HCT116 (cell line): Measurements from ENCODE around the gene FAM219A. TPM values are rescaled to one million over a fixed set of nuclear protein-coding genes. Genes with fewer than 3 reads are reported as not detected.

Experiments
- ATAC-seq: fragments of 200-7000 bp; cut with Tn5 transposase; 2 replicates; pipeline ENCODE4 v1.9.1; 2020; ENCODE audit warnings: mild to moderate bottlenecking, moderate library complexity
- BruUV-seq: library from RNA; stranded (reverse); fragments of 400-500 nt; replicated peaks from 2 replicates; lab custom pipeline; 2021; lab: Mats Ljungman, UMichigan
- CTCF ChIA-PET: fragments of 300-600 bp; sonication (Branson Sonifier 250); formaldehyde crosslinking; loops from one replicate; lab custom pipeline; 2021; ENCODE audit warnings: antibody characterized with exemption; lab: Charles Lee
- POLR2A ChIA-PET: fragments of 300-600, 350-600 bp; sonication (Branson Sonifier 250); formaldehyde crosslinking; loops from one replicate; lab custom pipeline; 2021; ENCODE audit warnings: antibody characterized with exemption; lab: Charles Lee
- RAD21 ChIA-PET, 2 experiments: fragments of 300-600 bp; sonication (Branson Sonifier 250); formaldehyde crosslinking; loops; one replicate each; lab custom pipeline; 2023; ENCODE audit warnings: low total read pairs in 2 of 2; ENCODE audit not compliant: uncharacterized antibody in 2 of 2, unreplicated experiment in 2 of 2, low non-redundant PET in 1 of 2; lab: Charles Lee
- DNase-seq: peaks from one replicate; pipeline ENCODE4 v3.0.0-alpha.2; 2010; ENCODE audit warnings: low read depth, low spot score
- H2AFZ ChIP-seq: fragments of 200-600 bp; shearing (Covaris generic), sonication (generic); 2 replicates; pipeline ENCODE4 v1.6.1; 2017; ENCODE audit warnings: low read depth, mixed run types, mixed read lengths, antibody characterized with exemption, low read length; ENCODE audit not compliant: poor library complexity, severe bottlenecking
- H3K27ac ChIP-seq: 2 replicates; pipeline ENCODE4 v1.5.1; 2012; ENCODE audit warnings: low read depth, low read length
- H3K27me3 ChIP-seq: fragments of 200-600 bp; sonication (generic); 2 replicates; pipeline ENCODE4 v1.6.1; 2016; ENCODE audit warnings: mixed run types, low read length, mixed read lengths; ENCODE audit not compliant: insufficient read depth
- H3K36me3 ChIP-seq, 2 experiments: fragments of 200-500 bp in 1 of 2; fragments of 200-600 bp in 1 of 2; sonication (Bioruptor generic) in 1 of 2; sonication (generic) in 1 of 2; 2 replicates each; pipeline versions ENCODE4 v1.5.1 to v1.6.1; 2014 to 2016; ENCODE audit warnings: low read length in 2 of 2, inconsistent platforms in 1 of 2, mixed read lengths in 1 of 2, mixed run types in 1 of 2; ENCODE audit not compliant: insufficient read depth in 2 of 2, control insufficient read depth in 1 of 2
- H3K4me1 ChIP-seq, 2 experiments: fragments of 200-600 bp in 1 of 2; sonication (generic) in 1 of 2; 2 replicates each; pipeline versions ENCODE4 v1.5.1 to v1.6.1; 2012 to 2017; ENCODE audit warnings: low read length in 2 of 2, inconsistent platforms in 1 of 2, mild to moderate bottlenecking in 1 of 2, mixed read lengths in 1 of 2, mixed run types in 1 of 2, moderate library complexity in 1 of 2; ENCODE audit not compliant: insufficient read depth in 2 of 2, control insufficient read depth in 1 of 2
- H3K4me2 ChIP-seq: fragments of 200-600 bp; sonication (generic); 2 replicates; pipeline ENCODE4 v1.6.1; 2017; ENCODE audit warnings: mixed run types, low read length, mixed read lengths
- H3K4me3 ChIP-seq, 2 experiments: fragments of 200-600 bp in 1 of 2; sonication (generic) in 1 of 2; replicated peaks in 1 of 2; 2 replicates each; pipeline ENCODE4 v1.5.1; 2011 to 2016; ENCODE audit warnings: low read length in 2 of 2, control low read depth in 1 of 2, low read depth in 1 of 2, mild to moderate bottlenecking in 1 of 2, mixed read lengths in 1 of 2, mixed run types in 1 of 2
- H3K79me2 ChIP-seq: fragments of 200-600 bp; sonication (generic); 2 replicates; pipeline ENCODE4 v1.6.1; 2017; ENCODE audit warnings: mild to moderate bottlenecking, mixed run types, low read length, moderate library complexity, mixed read lengths; ENCODE audit not compliant: insufficient read depth
- H3K9ac ChIP-seq: fragments of 200-600 bp; sonication (generic); 2 replicates; pipeline ENCODE4 v1.6.1; 2016; ENCODE audit warnings: low read length, mixed read lengths
- H3K9me2 ChIP-seq: fragments of 200-600 bp; sonication (generic), shearing (Covaris generic); 2 replicates; pipeline ENCODE4 v1.6.1; 2017; ENCODE audit warnings: mixed run types, mild to moderate bottlenecking, moderate library complexity; ENCODE audit not compliant: insufficient read depth
- H3K9me3 ChIP-seq, 2 experiments: fragments of 200-500 bp in 1 of 2; fragments of 200-600 bp in 1 of 2; sonication (Bioruptor generic) in 1 of 2; sonication (generic) in 1 of 2; 2 replicates each; pipeline ENCODE4 v1.6.1; 2014 to 2017; ENCODE audit warnings: low read length in 2 of 2, mixed read lengths in 2 of 2, inconsistent platforms in 1 of 2, low read depth in 1 of 2, mild to moderate bottlenecking in 1 of 2, mixed run types in 1 of 2, moderate library complexity in 1 of 2; ENCODE audit not compliant: control insufficient read depth in 1 of 2, insufficient read depth in 1 of 2
- H4K20me1 ChIP-seq: fragments of 200-600 bp; sonication (generic), shearing (Covaris generic); 2 replicates; pipeline ENCODE4 v1.6.1; 2017; ENCODE audit warnings: mixed run types, mild to moderate bottlenecking, moderate library complexity; ENCODE audit not compliant: insufficient read depth
- CBX3 ChIP-seq: IDR thresholded peaks from 2 replicates; pipeline ENCODE4 v1.6.1; 2012; ENCODE audit warnings: low read depth
- CEBPB ChIP-seq: IDR thresholded peaks from 2 replicates; pipeline ENCODE4 v1.6.1; 2012; ENCODE audit warnings: low read depth
- ELF1 ChIP-seq: IDR thresholded peaks from 2 replicates; pipeline ENCODE4 v1.6.1; 2012; ENCODE audit warnings: low read depth, borderline replicate concordance
- EZH2 ChIP-seq: fragments of 200-600 bp; sonication (generic); IDR thresholded peaks from 2 replicates; pipeline ENCODE4 v1.6.1; 2017; ENCODE audit warnings: antibody characterized with exemption, mixed run types
- POLR2A ChIP-seq: IDR thresholded peaks from 2 replicates; pipeline ENCODE4 v1.7.0; 2011; ENCODE audit warnings: borderline replicate concordance; ENCODE audit not compliant: insufficient read depth, insufficient read length; ENCODE audit errors: extremely low read depth
- RAD21 ChIP-seq: IDR thresholded peaks from 2 replicates; pipeline ENCODE4 v1.6.1; 2012; ENCODE audit warnings: low read depth, mild to moderate bottlenecking
- SP1 ChIP-seq: IDR thresholded peaks from 2 replicates; pipeline ENCODE4 v1.6.1; 2012; ENCODE audit warnings: low read depth
- YY1 ChIP-seq: IDR thresholded peaks from 2 replicates; pipeline ENCODE4 v1.6.1; 2011; ENCODE audit warnings: low read length, low read depth, moderate library complexity, mild to moderate bottlenecking; ENCODE audit not compliant: insufficient replicate concordance; ENCODE audit errors: extremely low read depth
- ZNF274 ChIP-seq: fragments of 200-500 bp; sonication (Bioruptor generic); IDR thresholded peaks from 2 replicates; pipeline ENCODE4 v1.6.1; 2014; ENCODE audit warnings: mild to moderate bottlenecking, low read depth, low read length, inconsistent platforms
- intact Hi-C: fragments of 100-400 bp; cut with micrococcal nuclease; formaldehyde crosslinking; loops from 2 replicates; pipeline ENCODE4 v1.10.0; 2022
- total RNA-seq: library from RNA; stranded (reverse); gene quantifications from one replicate; pipeline ENCODE4 v1.2.1, GENCODE V29; 2021; ENCODE audit not compliant: unreplicated experiment
- TF ChIP-seq, protein P1 (sequence below): IDR thresholded peaks from 2 replicates; pipeline ENCODE4 v1.6.1; 2011; ENCODE audit warnings: mild to moderate bottlenecking, low read length, moderate library complexity; ENCODE audit not compliant: insufficient replicate concordance; ENCODE audit errors: extremely low read depth
- TF ChIP-seq, protein P2 (sequence below): IDR thresholded peaks from 2 replicates; pipeline ENCODE4 v1.6.1; 2012; ENCODE audit warnings: low read depth

FAM219A gene
- total RNA-seq, 1 experiment from 2014 or later, result 13.4 TPM

DNA sequence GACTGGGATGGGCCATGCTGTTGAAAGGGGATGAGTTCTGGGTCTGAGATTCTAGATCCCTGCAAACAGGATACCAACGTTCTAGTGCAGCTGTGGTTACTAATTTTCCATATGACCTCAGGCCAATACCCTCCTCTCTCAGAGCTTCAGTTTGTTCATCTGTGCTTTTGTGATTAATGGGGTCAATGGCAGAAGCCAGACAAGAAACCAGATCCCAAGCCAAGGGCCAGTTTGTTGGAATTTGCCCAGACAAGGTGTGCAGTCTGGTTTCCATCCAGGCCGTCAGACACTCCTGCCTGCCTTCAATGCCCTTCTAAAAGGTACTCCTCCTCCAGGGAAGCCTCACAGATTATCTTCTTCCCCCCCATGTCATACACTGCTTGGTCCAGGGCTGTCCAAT lies 93.1 kb downstream of the FAM219A start:
- H2AFZ ChIP-seq, result no peak overlapping the region
- no peaks in the 10 kb centered on the region for H3K9me2 ChIP-seq
- H3K4me2 ChIP-seq, result no peak overlapping the region
- RAD21 ChIA-PET, result no interaction called here
- CTCF ChIA-PET, result no interaction called here
- no peaks in the 10 kb centered on the region for H3K9me3 ChIP-seq
- no peak overlapping the region for H3K27ac ChIP-seq
- H4K20me1 ChIP-seq, result no peaks in the 10 kb centered on the region
- no TSS peak for BruUV-seq
- H3K9ac ChIP-seq, result no peak overlapping the region
- ATAC-seq (no peak), DNase-seq (no peak)
- H3K4me3 ChIP-seq, result no peak overlapping the region
- no peaks in the 10 kb centered on the region for H3K4me1 ChIP-seq
- no peaks in the 10 kb centered on the region for H3K36me3 ChIP-seq
- intact Hi-C loops, result no loop called here
- no peaks in the 10 kb centered on the region for H3K27me3 ChIP-seq
- POLR2A ChIA-PET, result no interaction called here
- H3K79me2 ChIP-seq, result no peaks in the 10 kb centered on the region
- TF ChIP-seq RAD21, result no peak
- TF ChIP-seq POLR2A, result no peak

DNA sequence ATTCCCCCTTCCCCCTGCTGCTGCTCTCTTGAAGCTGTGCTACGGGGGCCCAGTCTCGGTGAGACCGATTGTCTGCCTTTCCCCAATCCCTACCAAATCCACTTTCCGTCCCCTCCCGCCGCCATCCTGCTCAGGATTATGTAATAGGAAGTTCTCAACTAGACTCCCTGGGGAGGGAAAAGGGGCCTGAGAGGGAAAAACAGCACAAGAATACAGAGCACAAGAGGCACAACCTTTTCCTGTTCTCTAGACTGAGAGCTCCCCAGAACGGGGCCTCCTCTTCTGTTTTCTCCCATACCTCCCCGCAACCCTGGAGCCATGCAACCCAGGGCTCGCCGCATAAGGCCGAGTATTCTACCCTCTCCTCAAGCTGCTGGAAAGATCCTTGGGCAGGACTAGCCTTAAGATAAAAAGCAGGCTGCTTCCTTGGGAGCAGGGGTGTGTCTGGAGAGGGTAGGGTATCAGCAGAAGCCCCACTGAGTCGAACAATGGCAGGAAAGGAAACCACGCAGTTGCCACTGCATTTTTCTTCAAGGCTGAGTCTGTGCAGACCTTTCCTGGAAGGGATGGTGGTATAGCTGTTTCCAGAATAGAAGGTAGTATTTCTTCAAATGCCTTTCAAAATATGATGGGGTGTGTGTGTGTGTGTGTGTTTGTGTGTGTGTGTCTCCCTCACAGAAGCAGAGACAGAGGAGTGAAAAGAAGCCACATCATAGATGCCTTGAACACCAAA lies 94.6 kb downstream of the FAM219A start:
- Histone ChIP-seq H3K9ac (no peak overlapping the region), H4K20me1 (no peaks in the 10 kb centered on the region), H3K4me2 (no peak overlapping the region), H3K27ac (no peak overlapping the region), H3K9me2 (no peaks in the 10 kb centered on the region), H3K4me1 (no peaks in the 10 kb centered on the region), H3K36me3 (no peaks in the 10 kb centered on the region), H3K9me3 (no peaks in the 10 kb centered on the region), H3K27me3 (no peaks in the 10 kb centered on the region), H3K79me2 (no peaks in the 10 kb centered on the region), H2AFZ (no peak overlapping the region), H3K4me3 (no peak overlapping the region)
- ChIA-PET POLR2A (no interaction called here), RAD21 (no interaction called here), CTCF (no interaction called here)
- intact Hi-C loops, result no loop called here
- no TSS peak for BruUV-seq
- ATAC-seq (no peak), DNase-seq (no peak)
- TF ChIP-seq, protein P1, sequence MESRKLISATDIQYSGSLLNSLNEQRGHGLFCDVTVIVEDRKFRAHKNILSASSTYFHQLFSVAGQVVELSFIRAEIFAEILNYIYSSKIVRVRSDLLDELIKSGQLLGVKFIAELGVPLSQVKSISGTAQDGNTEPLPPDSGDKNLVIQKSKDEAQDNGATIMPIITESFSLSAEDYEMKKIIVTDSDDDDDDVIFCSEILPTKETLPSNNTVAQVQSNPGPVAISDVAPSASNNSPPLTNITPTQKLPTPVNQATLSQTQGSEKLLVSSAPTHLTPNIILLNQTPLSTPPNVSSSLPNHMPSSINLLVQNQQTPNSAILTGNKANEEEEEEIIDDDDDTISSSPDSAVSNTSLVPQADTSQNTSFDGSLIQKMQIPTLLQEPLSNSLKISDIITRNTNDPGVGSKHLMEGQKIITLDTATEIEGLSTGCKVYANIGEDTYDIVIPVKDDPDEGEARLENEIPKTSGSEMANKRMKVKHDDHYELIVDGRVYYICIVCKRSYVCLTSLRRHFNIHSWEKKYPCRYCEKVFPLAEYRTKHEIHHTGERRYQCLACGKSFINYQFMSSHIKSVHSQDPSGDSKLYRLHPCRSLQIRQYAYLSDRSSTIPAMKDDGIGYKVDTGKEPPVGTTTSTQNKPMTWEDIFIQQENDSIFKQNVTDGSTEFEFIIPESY, result no peak
- TF ChIP-seq RAD21 (no peak), ZNF274 (no peak), ELF1 (no peak), CBX3 (no peak), YY1 (no peak), SP1 (no peak), EZH2 (no peak), CEBPB (no peak)
- TF ChIP-seq, protein P2, sequence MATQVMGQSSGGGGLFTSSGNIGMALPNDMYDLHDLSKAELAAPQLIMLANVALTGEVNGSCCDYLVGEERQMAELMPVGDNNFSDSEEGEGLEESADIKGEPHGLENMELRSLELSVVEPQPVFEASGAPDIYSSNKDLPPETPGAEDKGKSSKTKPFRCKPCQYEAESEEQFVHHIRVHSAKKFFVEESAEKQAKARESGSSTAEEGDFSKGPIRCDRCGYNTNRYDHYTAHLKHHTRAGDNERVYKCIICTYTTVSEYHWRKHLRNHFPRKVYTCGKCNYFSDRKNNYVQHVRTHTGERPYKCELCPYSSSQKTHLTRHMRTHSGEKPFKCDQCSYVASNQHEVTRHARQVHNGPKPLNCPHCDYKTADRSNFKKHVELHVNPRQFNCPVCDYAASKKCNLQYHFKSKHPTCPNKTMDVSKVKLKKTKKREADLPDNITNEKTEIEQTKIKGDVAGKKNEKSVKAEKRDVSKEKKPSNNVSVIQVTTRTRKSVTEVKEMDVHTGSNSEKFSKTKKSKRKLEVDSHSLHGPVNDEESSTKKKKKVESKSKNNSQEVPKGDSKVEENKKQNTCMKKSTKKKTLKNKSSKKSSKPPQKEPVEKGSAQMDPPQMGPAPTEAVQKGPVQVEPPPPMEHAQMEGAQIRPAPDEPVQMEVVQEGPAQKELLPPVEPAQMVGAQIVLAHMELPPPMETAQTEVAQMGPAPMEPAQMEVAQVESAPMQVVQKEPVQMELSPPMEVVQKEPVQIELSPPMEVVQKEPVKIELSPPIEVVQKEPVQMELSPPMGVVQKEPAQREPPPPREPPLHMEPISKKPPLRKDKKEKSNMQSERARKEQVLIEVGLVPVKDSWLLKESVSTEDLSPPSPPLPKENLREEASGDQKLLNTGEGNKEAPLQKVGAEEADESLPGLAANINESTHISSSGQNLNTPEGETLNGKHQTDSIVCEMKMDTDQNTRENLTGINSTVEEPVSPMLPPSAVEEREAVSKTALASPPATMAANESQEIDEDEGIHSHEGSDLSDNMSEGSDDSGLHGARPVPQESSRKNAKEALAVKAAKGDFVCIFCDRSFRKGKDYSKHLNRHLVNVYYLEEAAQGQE, result no peak
